Measurements from ENCODE around the gene MYT1.

Gene MYT1

GRCh38 chr20:64140061-64140931 is 24.0 kb upstream of the MYT1 start:
- DNase-seq, result no peak

DNA sequence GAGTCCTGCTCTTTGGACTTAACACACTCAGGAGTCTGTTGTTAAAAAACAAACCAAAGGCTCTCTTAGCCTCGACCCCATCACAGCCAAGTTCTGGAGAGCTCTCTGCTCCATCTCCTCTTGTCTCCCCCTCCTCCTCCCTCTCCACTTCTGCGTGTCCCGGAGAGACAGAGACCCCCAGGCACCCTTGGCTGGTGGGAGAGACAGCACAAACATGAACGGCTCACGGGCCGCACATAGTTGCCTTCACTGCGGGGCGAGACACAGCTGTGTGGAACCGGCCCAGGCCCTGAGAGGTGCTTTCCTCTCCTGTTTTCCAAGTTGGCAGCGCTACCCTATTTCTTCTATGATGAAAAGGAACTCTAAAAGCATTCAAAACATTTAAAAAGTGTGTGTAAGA is 23.3 kb upstream of the MYT1 start:
- no peak for DNase-seq

DNA sequence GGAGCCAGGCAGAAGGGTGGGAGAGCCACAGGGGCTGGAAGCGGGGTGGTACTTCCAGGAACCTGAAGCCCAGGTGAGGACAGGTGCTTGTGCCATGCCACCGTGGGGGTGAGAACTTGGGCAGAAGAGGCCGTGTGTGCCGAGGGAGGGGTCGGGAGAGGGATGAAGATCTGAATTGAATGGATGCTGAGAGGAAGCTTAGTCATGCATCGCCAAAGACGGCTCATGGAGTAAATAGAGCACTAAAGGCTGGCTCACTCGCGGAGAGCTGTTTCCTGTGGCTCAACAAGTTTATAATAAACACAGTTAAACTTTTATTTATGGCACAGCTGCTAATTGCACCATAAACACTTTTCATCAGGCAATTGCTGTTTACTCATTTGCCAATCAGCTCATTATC is 21.7 kb upstream of the MYT1 start:
- DNase-seq, result no peak

DNA sequence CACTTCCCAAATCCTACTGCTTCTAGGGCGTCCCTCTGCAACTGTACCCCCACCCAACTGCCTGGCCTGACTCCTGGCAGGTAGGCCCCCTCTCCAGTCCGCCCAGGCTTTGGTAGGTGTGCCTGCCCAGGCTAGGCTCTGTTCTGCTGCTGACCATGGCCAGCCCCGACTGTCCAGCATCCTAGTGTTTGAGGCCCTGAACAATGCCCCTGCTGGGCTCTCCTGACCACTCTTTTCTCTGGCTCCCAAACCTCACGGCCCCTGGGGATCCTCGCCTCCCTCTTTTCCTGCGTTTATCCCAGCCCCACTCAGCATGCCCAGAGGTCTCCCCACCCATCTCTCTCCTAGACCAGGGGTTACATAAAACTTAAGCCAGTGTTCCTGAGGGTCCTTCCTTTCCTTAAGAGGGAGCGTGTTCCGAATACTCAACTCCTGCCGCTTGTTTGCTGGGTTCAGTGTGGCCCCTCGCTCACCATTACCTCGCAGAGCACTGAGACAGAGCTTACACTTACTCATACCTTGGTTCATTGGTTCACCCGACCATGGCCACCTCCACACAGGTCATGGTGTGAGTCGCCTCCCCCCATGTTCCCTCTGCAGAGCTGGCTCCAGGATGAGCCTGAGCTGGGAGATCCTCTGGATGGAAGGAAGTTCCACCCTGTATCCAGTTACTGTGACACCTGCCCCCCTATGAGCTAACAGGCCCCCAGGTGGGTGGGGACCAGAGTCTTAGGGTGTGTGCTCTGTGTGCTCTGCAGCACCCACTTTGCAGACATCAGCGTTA is 21.0 kb upstream of the MYT1 start:
- DNase-seq, result no peak

GRCh38 chr20:64144144-64144912 is 19.9 kb upstream of the MYT1 start:
- DNase-seq, result no peak

DNA sequence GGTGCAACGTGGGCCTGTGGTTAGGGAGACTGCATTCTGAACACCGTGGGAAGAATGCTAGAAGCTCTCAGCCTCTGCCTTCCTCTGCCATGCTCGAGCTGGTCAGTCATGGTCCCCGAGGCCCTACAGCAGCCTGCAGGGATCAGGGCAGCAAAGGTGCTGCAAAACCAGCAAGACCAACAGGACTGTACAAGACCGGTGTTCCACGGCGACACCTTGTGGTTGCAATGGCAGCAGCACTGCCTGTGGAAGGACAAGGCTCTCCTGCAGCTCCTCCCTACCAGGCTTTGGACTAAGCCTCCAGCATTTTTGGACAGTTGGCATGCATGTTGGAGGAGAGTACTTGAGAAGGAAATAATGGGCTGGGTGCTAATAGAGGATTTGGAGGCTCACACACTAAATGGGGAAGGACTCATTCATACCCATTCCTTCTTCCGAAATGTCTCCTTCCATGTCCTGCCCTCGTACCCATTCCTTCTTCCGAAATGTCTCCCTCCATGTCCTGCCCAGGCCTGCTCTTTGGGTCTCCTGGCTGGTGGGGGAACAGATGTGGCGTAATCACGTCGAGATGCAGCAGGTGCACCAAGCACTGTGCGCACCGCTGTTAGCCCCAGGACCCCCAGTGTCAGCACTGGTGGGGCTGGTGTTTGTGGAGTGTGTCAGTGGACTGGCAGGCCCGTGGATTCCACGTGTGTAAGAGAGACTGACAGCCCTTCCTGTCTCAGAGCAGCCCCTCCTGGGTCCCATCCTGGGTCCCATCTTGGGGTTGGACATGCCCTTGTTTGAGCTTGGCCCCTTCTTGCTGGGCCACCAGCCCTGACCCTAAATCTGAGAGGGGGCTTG is 18.6 kb upstream of the MYT1 start:
- DNase-seq, result no peak

DNA sequence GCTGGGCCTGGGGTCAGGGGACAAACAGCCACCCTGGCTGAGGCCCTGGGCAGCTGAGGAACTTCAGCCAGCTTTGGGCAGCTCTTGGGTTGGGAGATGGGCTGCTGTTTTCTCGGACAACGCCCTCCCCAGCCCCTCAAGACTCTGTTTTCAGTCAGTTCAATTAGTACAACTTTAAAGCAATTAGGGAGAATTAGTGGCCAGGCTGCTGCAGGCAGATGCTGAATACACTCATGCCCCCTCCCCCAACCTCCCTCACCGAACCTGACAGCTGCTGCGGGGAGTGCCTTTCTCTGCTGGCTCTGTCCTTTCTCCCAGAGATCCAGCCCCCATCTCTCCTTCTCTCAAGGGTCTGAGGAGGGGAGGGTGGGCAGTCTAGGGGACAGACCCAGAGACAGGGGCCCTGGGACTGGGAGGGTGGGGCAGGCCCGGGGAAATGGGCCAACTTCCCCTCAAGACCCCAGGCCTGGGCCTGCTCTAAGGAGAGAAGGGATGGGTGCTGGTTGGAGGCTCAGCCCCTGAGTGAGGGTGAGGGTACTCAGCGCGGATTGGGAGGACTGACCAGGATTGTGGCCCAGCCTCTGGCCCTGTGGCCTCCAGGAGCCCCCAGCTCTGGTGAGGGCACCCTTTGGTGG is 17.8 kb upstream of the MYT1 start:
- DNase-seq, result peak; percentile 65

GRCh38 chr20:64146936-64147477 is 17.2 kb upstream of the MYT1 start:
- no peak for DNase-seq

DNA sequence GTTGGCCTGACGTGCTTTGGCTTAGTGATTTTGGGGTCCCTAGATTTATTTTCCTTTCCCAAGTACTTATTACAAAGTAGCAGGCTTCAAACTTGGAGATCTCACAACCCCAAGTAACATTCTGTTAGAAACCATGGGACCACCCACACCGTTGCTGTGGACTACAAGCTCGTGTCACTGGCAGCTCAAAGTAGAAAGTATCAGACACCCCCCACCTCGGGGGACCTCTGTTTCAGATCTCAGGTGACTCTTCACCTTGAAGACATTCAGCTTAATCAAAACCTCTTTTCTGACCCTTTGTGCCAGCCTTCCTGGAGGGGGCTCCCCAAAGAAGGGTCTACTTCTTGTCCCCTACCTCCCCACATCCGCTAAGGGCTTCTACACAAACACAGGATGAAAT is 15.7 kb upstream of the MYT1 start:
- DNase-seq, result no peak

- DNase-seq, result no peak
Measured at GRCh38 chr20:64149141-64149540, 15.1 kb upstream of the MYT1 start.

DNA sequence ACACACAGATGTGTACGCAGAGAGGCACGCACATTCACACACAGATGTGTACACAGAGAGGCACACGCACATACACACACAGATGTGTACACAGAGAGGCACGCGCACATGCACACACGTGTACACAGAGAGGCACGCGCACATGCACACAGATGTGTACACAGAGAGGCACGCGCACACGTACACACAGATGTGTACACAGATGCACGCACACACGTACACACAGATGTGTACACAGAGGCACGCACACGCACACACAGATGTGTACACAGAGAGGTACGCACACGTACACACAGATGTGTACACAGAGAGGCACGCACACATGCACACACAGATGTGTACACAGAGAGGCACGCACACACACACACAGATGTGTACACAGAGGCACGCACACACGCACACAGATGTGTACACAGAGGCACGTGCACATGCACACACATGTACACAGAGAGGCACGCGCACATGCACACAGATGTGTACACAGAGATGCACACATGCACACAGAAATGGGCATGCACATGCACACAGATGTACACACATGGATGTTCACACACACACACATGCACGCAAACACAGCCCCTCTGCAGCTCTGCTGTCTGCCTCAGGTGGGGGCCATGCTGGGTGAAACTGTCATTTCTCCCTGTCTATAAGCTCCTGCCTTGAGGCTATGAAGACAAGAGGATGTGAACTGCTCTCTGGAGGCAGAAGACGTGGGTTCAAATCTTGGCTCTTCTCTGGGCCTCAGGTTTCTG is 14.3 kb upstream of the MYT1 start:
- DNase-seq, result no peak

- DNase-seq, result no peak
Measured at GRCh38 chr20:64150756-64151632, 13.3 kb upstream of the MYT1 start.

GRCh38 chr20:64151633-64152530 is 12.4 kb upstream of the MYT1 start:
- DNase-seq, result no peak

- DNase-seq, result peak; percentile 96
Measured at GRCh38 chr20:64152906-64153305, 11.3 kb upstream of the MYT1 start.

- DNase-seq, result no peak
Measured at GRCh38 chr20:64153410-64153809, 10.8 kb upstream of the MYT1 start.

- DNase-seq, result no peak
Measured at GRCh38 chr20:64153861-64154589, 10.2 kb upstream of the MYT1 start.

DNA sequence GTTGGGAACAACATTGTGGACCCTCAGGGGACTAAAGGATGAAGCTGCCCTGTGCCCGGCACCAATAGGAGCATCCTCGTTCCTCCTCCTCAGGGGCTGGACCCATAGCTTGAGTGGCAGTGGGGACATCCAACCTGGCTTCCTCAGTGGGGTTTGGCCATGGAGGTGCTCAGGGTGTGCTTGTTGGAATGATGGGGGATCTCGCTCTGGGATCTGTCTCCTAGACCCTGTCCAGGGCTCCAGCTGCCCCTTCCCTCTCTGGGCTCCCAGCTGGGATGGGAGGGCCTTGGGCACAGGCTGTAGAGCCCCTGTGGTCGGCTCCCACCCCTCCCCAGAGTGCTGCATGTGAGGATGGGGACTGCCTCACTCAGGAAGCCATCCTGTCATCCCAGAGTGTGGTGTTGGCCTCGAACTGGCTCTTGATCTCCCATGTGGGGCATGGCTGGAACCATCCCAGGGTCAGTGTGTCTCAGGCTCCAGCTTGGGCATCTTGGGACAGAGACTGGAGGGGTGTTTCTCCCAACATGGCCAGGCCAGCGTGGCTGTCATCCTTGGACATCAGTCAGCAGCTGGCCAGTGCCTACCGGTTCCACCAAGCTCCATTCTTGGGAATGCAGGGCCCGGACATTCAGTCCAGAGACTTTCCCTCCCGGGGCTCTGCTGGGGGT is 9.5 kb upstream of the MYT1 start:
- DNase-seq, result no peak
